ENCODE results near the gene TMCC2.

DNA sequence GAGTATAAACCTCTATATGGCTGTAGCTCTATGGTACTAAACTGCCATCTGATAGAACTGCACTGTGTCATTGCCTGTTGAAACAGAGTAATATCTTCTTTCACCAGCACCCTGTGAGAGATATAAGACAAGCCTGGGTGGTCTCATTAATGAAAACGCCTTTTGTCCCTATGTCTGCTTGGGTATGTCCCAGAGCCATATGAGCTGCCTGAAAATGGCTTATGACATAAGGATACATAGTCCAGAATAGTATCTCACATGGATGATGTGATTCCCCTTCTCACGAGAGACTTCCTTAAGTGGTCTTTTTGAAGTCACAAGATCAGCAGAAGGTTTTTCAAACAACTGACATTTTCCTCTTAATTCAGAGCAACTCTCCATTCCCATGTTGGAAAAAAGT is 7.3 kb upstream of the TMCC2 start:
- TF ChIP-seq ZNF8 (CRISPR knock-in tag; IDR thresholded peaks at IDR 0.05) = no peak
- TF ChIP-seq, protein P1, sequence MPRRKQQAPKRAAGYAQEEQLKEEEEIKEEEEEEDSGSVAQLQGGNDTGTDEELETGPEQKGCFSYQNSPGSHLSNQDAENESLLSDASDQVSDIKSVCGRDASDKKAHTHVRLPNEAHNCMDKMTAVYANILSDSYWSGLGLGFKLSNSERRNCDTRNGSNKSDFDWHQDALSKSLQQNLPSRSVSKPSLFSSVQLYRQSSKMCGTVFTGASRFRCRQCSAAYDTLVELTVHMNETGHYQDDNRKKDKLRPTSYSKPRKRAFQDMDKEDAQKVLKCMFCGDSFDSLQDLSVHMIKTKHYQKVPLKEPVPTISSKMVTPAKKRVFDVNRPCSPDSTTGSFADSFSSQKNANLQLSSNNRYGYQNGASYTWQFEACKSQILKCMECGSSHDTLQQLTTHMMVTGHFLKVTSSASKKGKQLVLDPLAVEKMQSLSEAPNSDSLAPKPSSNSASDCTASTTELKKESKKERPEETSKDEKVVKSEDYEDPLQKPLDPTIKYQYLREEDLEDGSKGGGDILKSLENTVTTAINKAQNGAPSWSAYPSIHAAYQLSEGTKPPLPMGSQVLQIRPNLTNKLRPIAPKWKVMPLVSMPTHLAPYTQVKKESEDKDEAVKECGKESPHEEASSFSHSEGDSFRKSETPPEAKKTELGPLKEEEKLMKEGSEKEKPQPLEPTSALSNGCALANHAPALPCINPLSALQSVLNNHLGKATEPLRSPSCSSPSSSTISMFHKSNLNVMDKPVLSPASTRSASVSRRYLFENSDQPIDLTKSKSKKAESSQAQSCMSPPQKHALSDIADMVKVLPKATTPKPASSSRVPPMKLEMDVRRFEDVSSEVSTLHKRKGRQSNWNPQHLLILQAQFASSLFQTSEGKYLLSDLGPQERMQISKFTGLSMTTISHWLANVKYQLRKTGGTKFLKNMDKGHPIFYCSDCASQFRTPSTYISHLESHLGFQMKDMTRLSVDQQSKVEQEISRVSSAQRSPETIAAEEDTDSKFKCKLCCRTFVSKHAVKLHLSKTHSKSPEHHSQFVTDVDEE (CRISPR knock-in tag; IDR thresholded peaks at IDR 0.05) = no peak
- TF ChIP-seq ARNTL (CRISPR knock-in tag; IDR thresholded peaks at IDR 0.05; ENCODE audit: borderline replicate concordance, low read depth) = no peak
- TF ChIP-seq SNAI2 (CRISPR knock-in tag; IDR thresholded peaks at IDR 0.05) = no peak
- no peak for TF ChIP-seq TOX (CRISPR knock-in tag; IDR thresholded peaks at IDR 0.05; ENCODE audit: borderline replicate concordance)
- TF ChIP-seq, protein P2, sequence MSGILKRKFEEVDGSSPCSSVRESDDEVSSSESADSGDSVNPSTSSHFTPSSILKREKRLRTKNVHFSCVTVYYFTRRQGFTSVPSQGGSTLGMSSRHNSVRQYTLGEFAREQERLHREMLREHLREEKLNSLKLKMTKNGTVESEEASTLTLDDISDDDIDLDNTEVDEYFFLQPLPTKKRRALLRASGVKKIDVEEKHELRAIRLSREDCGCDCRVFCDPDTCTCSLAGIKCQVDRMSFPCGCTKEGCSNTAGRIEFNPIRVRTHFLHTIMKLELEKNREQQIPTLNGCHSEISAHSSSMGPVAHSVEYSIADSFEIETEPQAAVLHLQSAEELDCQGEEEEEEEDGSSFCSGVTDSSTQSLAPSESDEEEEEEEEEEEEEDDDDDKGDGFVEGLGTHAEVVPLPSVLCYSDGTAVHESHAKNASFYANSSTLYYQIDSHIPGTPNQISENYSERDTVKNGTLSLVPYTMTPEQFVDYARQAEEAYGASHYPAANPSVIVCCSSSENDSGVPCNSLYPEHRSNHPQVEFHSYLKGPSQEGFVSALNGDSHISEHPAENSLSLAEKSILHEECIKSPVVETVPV (CRISPR knock-in tag; IDR thresholded peaks at IDR 0.05) = no peak
- TF ChIP-seq, protein P3, sequence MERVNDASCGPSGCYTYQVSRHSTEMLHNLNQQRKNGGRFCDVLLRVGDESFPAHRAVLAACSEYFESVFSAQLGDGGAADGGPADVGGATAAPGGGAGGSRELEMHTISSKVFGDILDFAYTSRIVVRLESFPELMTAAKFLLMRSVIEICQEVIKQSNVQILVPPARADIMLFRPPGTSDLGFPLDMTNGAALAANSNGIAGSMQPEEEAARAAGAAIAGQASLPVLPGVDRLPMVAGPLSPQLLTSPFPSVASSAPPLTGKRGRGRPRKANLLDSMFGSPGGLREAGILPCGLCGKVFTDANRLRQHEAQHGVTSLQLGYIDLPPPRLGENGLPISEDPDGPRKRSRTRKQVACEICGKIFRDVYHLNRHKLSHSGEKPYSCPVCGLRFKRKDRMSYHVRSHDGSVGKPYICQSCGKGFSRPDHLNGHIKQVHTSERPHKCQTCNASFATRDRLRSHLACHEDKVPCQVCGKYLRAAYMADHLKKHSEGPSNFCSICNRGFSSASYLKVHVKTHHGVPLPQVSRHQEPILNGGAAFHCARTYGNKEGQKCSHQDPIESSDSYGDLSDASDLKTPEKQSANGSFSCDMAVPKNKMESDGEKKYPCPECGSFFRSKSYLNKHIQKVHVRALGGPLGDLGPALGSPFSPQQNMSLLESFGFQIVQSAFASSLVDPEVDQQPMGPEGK (CRISPR knock-in tag; IDR thresholded peaks at IDR 0.05; ENCODE audit: borderline replicate concordance) = no peak
- TF ChIP-seq, protein P4, sequence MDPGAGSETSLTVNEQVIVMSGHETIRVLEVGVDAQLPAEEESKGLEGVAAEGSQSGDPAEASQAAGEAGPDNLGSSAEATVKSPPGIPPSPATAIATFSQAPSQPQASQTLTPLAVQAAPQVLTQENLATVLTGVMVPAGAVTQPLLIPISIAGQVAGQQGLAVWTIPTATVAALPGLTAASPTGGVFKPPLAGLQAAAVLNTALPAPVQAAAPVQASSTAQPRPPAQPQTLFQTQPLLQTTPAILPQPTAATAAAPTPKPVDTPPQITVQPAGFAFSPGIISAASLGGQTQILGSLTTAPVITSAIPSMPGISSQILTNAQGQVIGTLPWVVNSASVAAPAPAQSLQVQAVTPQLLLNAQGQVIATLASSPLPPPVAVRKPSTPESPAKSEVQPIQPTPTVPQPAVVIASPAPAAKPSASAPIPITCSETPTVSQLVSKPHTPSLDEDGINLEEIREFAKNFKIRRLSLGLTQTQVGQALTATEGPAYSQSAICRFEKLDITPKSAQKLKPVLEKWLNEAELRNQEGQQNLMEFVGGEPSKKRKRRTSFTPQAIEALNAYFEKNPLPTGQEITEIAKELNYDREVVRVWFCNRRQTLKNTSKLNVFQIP (CRISPR knock-in tag; IDR thresholded peaks at IDR 0.05; ENCODE audit: borderline replicate concordance, low read depth) = no peak
- TF ChIP-seq, protein P5, sequence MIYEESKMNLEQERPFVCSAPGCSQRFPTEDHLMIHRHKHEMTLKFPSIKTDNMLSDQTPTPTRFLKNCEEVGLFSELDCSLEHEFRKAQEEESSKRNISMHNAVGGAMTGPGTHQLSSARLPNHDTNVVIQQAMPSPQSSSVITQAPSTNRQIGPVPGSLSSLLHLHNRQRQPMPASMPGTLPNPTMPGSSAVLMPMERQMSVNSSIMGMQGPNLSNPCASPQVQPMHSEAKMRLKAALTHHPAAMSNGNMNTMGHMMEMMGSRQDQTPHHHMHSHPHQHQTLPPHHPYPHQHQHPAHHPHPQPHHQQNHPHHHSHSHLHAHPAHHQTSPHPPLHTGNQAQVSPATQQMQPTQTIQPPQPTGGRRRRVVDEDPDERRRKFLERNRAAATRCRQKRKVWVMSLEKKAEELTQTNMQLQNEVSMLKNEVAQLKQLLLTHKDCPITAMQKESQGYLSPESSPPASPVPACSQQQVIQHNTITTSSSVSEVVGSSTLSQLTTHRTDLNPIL (CRISPR knock-in tag; IDR thresholded peaks at IDR 0.05; ENCODE audit: low read depth) = no peak
- no peak for TF ChIP-seq ISL1 (CRISPR knock-in tag; IDR thresholded peaks at IDR 0.05)
- TF ChIP-seq GLIS3 (CRISPR knock-in tag; IDR thresholded peaks at IDR 0.05) = no peak
